T-helper 1 cell treated with Interleukin-12 subunit alpha and Interleukin-12 subunit beta and Interleukin-4 antibody, amounts not matched to agents 30 μg/mL and 1 μg/mL, for 36 hours (primary cell): ENCODE data around the gene KRTCAP2.
"Not testable (repeated sequence)": the region's sequence is repeated elsewhere in the genome, so short reads cannot be mapped to it uniquely, and the experiment has no call there.

ENCODE experiments used
- H3K27ac Mint-ChIP-seq: one replicate; pipeline ENCODE4 v1.8.0; 2021; ENCODE audit warnings: mild to moderate bottlenecking, mixed read lengths
- H3K27me3 Mint-ChIP-seq: one replicate; pipeline ENCODE4 v1.8.0; 2021; ENCODE audit warnings: low read depth, mixed read lengths
- H3K36me3 Mint-ChIP-seq: one replicate; pipeline ENCODE4 v1.8.0; 2021; ENCODE audit warnings: low read depth, mixed read lengths
- H3K4me1 Mint-ChIP-seq: one replicate; pipeline ENCODE4 v1.8.0; 2021; ENCODE audit warnings: low read depth, mixed read lengths
- H3K4me3 Mint-ChIP-seq: one replicate; pipeline ENCODE4 v1.8.0; 2021; ENCODE audit warnings: mild to moderate bottlenecking, moderate library complexity, mixed read lengths
- H3K9me3 Mint-ChIP-seq: one replicate; pipeline ENCODE4 v1.8.0; 2021; ENCODE audit warnings: mixed read lengths

KRTCAP2 gene

DNA sequence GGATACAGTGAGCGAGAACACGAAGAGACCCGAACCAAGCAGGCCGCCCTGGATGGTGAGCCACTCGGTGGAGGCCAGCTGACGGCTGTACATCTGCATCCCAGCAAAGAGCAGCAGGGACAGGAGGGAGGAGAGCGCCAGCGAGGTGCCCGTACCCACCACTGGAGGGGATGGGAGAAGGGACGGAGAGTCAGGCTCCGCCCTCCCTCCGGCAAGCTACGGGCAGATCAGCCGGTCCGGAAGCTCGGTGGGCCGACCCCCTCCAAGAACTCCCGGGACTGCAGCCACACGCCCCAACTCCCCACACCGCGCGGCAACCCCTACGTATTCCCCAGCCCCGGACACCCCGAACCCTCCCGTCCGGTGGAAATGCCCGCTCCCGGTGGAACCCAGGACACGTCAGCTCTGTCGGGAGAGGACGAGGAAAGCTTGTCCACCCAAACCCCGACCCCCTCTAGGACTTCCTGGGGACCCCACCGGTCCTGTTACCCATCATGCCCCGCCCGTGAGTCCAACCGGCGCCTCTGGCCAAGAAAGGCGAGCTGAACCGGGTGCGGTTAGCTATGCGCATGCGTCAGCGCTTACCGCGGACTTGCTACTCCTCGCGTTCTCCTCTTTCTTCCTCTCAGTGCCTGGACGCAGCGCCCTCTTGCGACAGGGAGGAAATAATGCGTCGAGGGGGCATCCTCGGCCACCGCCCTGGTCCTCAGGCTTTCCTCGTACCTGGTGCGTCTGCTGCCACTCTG is at the start of gene KRTCAP2:
TSS of gene KRTCAP2 (minus strand) at position 573 of the 746 bp plus-strand sequence. CDS start at position 493, 80 bp downstream.
- no peaks in the 10 kb centered on the region for H3K27me3 Mint-ChIP-seq
- H3K4me1 Mint-ChIP-seq: peaks cover 42% of the 10 kb centered on the region
- peak within 1 kb of the TSS; percentile 97 for H3K4me3 Mint-ChIP-seq
- no peaks in the 10 kb centered on the region for H3K9me3 Mint-ChIP-seq
- peaks cover 28% of the 10 kb centered on the region for H3K36me3 Mint-ChIP-seq
- H3K27ac Mint-ChIP-seq: peak within 1 kb of the TSS; percentile 97

GRCh38 chr1:155220211-155220965 is 47.3 kb upstream of the KRTCAP2 start:
- H3K4me3 Mint-ChIP-seq, H3K9me3 Mint-ChIP-seq, H3K36me3 Mint-ChIP-seq, H3K27me3 Mint-ChIP-seq: not testable (repeated sequence)
- peaks cover 25% of the 10 kb centered on the region for H3K4me1 Mint-ChIP-seq
- peak overlapping the region; percentile 84 for H3K27ac Mint-ChIP-seq

DNA sequence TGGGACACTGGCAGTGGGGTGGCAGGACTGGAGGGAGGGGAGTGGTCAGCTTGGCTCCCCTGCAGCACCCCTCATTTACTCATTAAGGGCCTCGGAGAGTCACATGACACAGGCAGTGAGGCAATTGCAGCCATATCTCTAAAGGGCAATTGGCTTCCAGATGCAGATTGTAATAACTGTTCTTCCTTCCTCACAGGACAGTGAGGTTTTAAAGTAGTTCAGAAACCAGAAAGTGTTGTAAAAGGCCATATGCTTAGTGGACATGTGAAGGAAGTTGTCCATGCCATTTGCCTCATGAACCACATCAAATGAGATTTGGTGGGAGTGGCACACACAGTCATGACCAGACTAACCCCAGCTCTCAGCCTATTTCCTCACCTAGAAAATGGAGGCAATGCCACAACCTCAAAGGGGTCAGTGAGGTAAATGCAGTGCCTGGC is 46.5 kb upstream of the KRTCAP2 start:
- Mint-ChIP-seq H3K9me3 (no peaks in the 10 kb centered on the region), H3K27me3 (no peaks in the 10 kb centered on the region), H3K36me3 (peaks cover 8% of the 10 kb centered on the region), H3K4me3 (peak overlapping the region; percentile 17), H3K27ac (peak overlapping the region; percentile 84), H3K4me1 (peaks cover 28% of the 10 kb centered on the region)

DNA sequence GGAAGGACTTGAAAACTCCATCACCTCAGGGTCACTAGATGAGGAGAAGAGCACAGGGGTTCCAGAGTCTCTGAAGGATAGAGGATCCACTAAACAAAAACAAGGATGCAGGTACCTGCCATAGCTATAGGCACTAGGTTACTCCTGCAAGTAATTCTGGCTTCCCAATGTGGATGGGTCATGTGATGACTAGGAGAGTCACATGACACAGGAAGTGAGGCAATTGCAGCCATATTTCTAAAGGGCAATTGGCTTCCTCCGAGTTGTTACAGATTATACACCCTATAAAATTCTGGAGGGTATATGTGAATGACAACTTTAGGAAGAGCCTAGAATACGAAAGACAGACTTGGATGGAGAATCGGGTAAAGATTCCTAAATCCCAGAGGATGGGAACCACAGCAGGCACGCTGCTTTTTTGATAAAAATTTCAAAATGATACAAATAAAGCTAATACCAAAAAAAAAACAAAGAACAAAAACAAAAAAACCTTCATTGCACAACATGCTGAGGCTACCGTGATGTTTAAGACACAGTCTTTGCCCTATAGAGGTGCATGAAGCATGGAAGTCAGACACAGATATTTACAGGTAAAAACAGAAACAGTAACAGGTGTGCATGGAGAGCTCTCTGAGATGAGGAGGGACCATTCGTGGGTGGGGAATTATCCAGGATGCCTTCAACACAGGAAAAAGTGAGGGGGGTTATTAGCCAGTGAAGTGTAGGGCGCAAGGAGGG is 45.9 kb upstream of the KRTCAP2 start:
- Mint-ChIP-seq H3K4me3 (peak overlapping the region; percentile 17), H3K36me3 (peaks cover 8% of the 10 kb centered on the region), H3K27me3 (no peaks in the 10 kb centered on the region), H3K9me3 (no peaks in the 10 kb centered on the region), H3K27ac (peak overlapping the region; percentile 84), H3K4me1 (peaks cover 28% of the 10 kb centered on the region)

DNA sequence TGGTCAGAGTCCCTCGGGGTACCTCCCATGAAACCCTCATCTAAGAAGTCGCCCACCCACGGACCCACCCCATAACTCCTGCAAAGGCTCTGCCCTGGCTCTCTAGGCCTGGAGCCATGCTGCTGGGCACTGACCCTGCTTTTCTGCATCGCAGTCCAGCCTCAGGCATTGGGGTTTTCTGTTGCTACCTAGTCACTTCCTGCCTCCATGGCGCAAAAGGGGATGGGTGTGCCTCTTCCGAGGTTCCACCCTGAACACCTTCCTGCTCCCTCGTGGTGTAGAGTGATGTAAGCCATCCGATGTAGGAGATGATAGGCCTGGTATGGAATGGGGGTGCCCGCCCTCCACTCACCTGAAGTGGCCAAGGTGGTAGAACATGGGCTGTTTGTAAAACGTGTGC is 41.6 kb upstream of the KRTCAP2 start:
- H3K27me3 Mint-ChIP-seq, H3K9me3 Mint-ChIP-seq, H3K4me3 Mint-ChIP-seq: not testable (repeated sequence)
- Mint-ChIP-seq H3K36me3 (peaks cover 11% of the 10 kb centered on the region), H3K4me1 (peaks cover 25% of the 10 kb centered on the region), H3K27ac (peak overlapping the region; percentile 88)

DNA sequence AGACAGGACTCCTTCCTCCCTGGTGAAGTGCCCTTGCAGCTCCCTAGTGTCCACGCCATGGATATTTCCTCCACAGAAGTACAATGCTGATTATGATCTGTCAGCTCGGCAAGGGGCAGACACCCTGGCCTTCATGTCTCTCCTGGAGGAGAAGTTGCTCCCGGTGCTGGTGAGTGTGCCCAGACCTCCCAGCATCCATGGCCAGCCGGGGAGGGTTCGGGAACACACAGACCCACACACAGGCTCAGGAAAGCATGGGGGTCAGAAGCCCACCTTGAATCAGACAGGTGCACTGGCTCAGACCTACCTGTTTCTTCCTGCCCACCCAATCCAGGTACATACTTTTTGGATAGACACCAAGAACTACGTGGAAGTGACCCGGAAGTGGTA is 38.9 kb upstream of the KRTCAP2 start:
- not testable (repeated sequence) for H3K27ac Mint-ChIP-seq, H3K9me3 Mint-ChIP-seq
- peaks cover 25% of the 10 kb centered on the region for H3K4me1 Mint-ChIP-seq

DNA sequence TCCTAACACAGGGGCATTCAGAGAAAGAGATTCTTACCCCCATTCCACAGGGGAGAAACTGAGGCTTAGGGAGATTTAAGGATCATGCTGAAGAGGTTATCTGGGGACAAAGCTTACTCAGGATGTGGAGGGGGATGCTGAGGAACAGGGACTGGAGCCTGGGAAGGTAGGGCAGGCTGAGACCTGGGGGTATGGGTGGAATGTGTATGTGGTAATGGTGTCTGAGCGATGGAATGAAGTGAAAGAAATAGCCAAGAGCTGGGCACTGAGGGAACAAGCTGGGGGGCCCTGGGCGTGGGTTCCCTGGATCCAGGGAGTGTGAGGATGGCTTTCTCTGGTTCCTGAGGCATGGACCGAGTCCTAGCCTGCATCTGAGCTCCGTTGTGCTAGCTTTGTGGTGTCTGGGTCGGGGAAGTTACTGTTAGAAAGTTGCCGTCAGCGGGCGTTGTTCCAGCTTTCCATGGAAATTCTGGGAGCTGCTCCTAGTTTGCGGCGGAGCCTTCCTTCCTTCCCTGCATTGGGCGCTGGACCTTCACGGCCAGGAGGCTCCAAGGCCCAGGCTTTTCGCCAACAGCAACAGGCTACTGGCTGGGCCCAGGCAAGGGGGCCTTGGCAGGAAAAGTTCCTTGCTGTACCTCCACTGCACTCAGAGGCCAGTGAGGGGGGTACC is 38.4 kb upstream of the KRTCAP2 start:
- H3K27me3 Mint-ChIP-seq, H3K4me3 Mint-ChIP-seq, H3K27ac Mint-ChIP-seq, H3K9me3 Mint-ChIP-seq, H3K36me3 Mint-ChIP-seq: not testable (repeated sequence)
- peaks cover 30% of the 10 kb centered on the region for H3K4me1 Mint-ChIP-seq

More for the DNA sequence above, 38.9 kb upstream of the KRTCAP2 start:
- H3K27me3 Mint-ChIP-seq, H3K4me3 Mint-ChIP-seq: not testable (repeated sequence)
- peaks cover 11% of the 10 kb centered on the region for H3K36me3 Mint-ChIP-seq

DNA sequence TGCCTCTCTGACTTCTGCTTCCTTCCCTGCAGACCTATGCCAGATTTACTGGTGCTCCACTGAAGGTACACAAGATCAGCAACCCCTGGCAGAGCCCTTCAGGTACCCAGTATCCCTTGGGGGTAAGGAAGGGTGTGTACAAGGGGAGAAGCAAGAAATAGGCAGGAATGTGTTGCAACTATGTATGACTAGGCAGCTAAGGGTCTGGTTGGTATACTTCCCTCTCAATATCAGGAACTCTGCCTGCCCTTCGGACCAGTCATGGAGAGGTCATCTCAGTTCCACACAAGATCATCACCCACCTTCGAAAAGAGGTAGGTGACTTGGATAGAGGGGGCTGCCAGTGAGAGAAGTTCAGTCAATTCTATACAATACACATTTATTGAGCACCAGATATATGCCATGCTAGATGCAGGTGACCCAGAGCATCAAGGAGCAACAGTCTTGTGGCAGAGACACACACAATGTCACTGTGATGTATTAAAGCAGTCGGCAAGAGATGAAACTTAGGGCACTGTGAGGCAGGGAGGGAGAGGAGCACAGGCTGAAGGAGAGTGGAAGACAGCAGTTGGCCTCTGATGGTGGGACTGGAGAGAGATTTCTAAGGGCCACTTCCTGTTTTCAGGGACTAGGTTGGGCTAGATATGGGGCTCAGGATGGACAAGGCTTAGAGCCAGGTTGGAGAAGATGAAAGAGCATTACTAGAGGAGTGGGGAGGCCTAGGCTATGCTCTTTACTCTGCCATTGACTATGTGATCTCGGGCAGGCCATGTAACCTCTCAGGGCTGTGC is 37.4 kb upstream of the KRTCAP2 start:
- Mint-ChIP-seq H3K36me3 (peaks cover 8% of the 10 kb centered on the region), H3K27ac (no peak overlapping the region), H3K9me3 (no peaks in the 10 kb centered on the region), H3K4me3 (peak overlapping the region; percentile 25), H3K27me3 (no peaks in the 10 kb centered on the region), H3K4me1 (peaks cover 30% of the 10 kb centered on the region)

DNA sequence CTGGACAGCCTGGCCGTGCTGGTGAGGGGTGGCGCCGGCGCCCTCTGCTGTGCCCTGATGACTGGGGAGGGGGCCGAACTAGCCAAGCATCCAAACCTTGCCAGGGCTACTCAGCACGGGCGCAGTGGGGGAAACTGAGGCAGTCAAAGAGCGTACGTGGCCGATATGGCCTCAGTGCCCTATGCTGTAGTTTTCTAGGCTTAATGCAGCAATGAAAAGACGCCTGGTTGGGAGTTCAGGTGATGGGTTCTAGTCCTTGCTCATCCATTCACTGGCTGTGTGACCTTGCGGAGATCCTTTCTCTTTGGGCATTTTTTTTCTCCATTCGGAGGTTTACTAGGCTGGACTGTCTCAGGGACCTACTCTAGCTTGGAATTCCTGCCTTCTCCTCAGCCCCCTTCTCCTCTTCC is 36.2 kb upstream of the KRTCAP2 start:
- peaks cover 3% of the 10 kb centered on the region for H3K36me3 Mint-ChIP-seq
- H3K4me1 Mint-ChIP-seq: peaks cover 24% of the 10 kb centered on the region
- no peaks in the 10 kb centered on the region for H3K9me3 Mint-ChIP-seq
- H3K27me3 Mint-ChIP-seq: no peaks in the 10 kb centered on the region
- peak overlapping the region; percentile 85 for H3K4me3 Mint-ChIP-seq
- H3K27ac Mint-ChIP-seq: peak overlapping the region; percentile 83

- no peaks in the 10 kb centered on the region for H3K9me3 Mint-ChIP-seq
- peaks cover 3% of the 10 kb centered on the region for H3K36me3 Mint-ChIP-seq
- H3K27me3 Mint-ChIP-seq: no peaks in the 10 kb centered on the region
- H3K4me3 Mint-ChIP-seq: peak within 1 kb of the TSS; percentile 85
- H3K27ac Mint-ChIP-seq: peak within 1 kb of the TSS; percentile 93
- peaks cover 24% of the 10 kb centered on the region for H3K4me1 Mint-ChIP-seq
Observed at GRCh38 chr1:155208541-155209311, 35.6 kb upstream of the KRTCAP2 start, which contains the start of gene MTX1. MTX1 (plus strand) TSS chr1:155208695; CDS start chr1:155208805, 110 bp downstream.

DNA sequence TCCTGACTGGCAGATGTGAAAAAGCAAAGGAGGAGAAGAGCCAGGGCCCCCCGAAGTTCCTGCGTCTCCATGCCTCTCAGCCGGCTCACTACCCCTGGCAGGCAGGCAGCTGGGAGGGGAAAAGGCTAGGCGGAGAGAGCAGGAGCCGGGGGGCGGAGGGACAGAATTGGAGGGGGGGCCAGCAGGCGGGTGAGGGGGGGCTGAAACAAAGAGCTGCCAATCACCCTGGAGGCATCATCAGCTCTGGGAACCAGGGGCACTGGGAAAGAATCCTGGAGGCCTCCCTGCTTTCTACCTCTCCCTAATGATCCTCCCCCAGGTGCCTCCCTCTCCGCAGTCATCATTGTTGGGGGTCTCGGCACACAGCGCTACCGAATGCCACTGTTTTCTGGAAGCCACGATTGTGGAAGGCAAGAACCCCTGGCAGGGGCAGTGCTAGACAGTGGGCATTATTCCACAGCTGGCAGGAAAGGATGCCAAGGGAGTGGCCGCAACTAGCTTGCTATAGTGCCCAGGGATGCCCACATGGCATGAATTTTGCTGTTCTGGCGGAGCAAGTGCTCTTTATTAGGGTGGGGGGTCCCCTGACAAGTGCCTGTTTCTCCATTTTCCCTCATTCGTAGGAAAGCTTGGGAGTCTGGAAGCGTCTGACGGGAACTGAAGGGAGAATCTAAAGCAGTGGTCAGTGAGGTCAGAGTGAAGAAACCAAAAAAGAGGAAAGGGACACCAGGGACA is 34.9 kb upstream of the KRTCAP2 start, which contains the start of gene THBS3:
TSS of gene THBS3 (minus strand) at position 92 of the 735 bp plus-strand sequence. CDS start at position 71, 21 bp downstream.
- H3K27ac Mint-ChIP-seq: peak within 1 kb of the TSS; percentile 93
- peaks cover 3% of the 10 kb centered on the region for H3K36me3 Mint-ChIP-seq
- H3K4me1 Mint-ChIP-seq: peaks cover 24% of the 10 kb centered on the region
- no peaks in the 10 kb centered on the region for H3K27me3 Mint-ChIP-seq
- H3K9me3 Mint-ChIP-seq: no peaks in the 10 kb centered on the region
- H3K4me3 Mint-ChIP-seq: peak within 1 kb of the TSS; percentile 84
